ENCODE measurements around the gene GNB1L. TPM values are rescaled to one million over a fixed set of nuclear protein-coding genes. Genes with fewer than 3 reads are reported as not detected.

The GNB1L gene
- total RNA-seq, 1 experiment from 2014 or later = 12.3 TPM

DNA sequence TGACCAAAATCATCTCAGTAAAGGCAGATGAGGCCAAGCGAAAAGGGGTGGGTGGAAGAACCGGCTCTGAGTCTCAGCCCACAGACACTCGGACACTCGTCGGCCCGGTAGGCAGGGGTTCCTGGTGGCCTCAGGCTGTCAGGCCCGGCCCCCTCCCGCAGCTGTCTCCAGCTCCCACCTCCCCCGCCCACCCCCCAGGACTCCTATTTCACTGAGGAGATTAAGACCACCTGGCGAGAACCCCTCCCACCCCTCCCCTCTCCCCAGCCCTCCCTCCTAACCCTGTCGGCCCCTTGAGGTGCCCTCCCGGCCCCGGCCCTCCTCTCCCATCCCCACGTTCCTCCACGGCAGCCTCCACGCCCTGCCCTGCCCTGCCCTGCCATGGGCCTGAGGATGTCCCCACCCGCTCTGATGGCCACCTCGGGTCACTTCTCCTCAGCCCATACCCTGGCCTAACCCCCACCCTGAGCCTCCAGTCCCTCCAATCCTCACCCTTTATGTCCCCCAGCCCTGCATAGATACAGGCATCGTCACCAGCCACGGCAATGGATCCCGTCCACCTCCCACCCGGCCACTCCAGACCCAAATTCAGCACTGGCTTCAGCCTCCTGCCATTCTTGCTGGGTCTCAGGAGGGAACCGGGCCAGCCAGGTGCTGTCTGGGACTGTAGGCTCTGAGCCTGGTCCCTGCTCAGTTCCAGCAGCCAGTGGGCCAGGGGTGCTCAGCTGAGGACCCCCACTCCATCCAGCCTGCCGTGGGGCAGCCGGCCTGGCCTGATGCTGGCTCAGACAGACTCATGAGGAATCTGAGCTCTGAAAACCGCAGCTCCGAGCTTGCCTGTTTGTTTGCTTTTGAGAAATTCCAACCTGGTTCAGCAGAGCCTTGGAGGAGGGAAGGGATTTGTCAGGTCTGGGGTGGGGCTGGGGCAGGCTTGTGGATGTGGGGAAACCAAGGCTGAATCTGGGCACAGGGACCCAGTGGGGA is 103.9 kb downstream of the GNB1L start:
- peak; percentile 68 to 73 for DNase-seq
- Histone ChIP-seq H3K36me3 (no peaks in the 10 kb centered on the region), H3K9me3 (replicated peaks) (no peaks in the 10 kb centered on the region), H3K4me3 (peak overlapping the region; percentile 45), H3K4me1 (peaks cover 52% of the 10 kb centered on the region), H3K27ac (peak overlapping the region; percentile 78), H3K27me3 (no peaks in the 10 kb centered on the region)

DNA sequence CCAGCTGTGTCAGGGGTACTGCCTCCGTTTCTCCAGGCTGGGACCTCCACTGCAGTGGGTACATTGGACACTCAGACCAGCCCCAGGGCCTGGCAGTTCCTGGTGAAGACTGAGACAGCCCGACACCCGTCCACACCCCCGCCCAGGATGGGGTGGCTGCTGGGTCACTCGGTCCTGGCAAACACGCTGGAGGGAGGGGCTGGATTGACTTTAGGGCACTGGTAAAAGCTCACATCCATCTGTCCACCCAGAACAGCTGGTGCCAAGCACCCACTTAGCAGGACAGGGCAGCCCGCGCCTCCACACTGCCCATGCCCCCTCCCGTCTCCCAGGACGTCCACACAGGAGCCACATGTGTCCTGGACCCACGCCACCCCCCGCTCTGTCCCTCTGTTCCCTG is 104.8 kb downstream of the GNB1L start:
- DNase-seq = no peak
- no peaks in the 10 kb centered on the region for H3K9me3 ChIP-seq (replicated peaks)
- H3K27ac ChIP-seq = peak overlapping the region; percentile 60
- peaks cover 61% of the 10 kb centered on the region for H3K4me1 ChIP-seq
- H3K4me3 ChIP-seq = peak overlapping the region; percentile 40
- no peaks in the 10 kb centered on the region for H3K27me3 ChIP-seq
- no peaks in the 10 kb centered on the region for H3K36me3 ChIP-seq

DNA sequence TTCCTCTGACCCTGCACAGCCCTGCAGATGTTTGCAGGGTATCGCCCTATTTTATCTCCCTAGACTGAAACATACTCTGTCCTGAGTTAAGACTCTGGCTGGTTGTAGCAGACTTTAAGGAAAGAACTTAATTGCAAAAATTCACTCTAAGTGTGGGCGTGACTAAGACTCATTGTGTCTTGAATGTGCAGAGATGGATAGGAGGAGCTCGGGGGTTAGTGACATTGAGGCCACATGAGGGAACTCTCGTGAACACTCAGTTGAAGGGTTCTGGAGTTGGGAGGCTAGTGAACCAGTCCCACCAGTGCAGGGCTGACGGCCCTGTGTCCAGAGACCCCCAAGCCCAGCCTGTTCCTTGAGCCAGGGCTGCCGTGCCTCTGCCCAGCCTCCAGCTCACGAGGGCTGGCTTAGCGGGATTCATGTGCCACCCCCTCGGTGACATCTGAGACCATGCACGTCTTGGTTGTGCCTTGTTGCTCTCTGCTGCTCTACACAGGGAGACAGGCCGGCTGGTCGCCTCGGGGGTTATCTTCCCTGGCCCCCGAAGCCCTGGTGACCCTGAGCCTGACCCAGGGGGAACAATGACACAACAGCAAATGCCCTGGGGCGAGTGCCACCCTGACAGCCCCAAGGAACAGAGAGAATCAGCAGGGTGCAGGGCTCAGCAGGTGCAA is 105.5 kb downstream of the GNB1L start:
- Histone ChIP-seq H3K4me1 (peaks cover 61% of the 10 kb centered on the region), H3K9me3 (replicated peaks) (no peaks in the 10 kb centered on the region), H3K4me3 (no peak overlapping the region), H3K36me3 (no peaks in the 10 kb centered on the region), H3K27me3 (no peaks in the 10 kb centered on the region), H3K27ac (no peak overlapping the region)
- no peak for DNase-seq

DNA sequence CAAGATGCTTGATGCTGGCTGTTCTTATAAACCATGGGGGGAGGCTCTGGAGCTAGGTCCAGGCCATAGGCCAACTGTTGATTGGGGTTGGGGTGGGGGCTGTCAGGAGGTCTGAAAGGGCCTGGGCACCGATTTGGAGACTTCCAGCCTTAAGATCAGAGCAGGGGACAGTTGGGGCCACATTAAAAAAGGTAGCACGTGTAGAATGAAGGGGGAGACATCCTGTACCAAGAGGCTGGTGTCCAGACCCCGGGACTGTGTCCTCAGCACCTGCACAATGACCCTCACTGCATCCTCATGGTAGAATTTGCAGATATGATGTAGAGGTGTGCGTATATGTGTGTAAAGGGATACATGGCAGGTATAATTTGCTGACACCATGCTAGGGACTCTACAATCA is 106.5 kb downstream of the GNB1L start:
- DNase-seq = no peak
- H3K9me3 ChIP-seq (replicated peaks) = no peaks in the 10 kb centered on the region
- H3K36me3 ChIP-seq = no peaks in the 10 kb centered on the region
- H3K27me3 ChIP-seq = no peaks in the 10 kb centered on the region
- H3K27ac ChIP-seq = no peak overlapping the region
- no peak overlapping the region for H3K4me3 ChIP-seq
- H3K4me1 ChIP-seq = peaks cover 61% of the 10 kb centered on the region

DNA sequence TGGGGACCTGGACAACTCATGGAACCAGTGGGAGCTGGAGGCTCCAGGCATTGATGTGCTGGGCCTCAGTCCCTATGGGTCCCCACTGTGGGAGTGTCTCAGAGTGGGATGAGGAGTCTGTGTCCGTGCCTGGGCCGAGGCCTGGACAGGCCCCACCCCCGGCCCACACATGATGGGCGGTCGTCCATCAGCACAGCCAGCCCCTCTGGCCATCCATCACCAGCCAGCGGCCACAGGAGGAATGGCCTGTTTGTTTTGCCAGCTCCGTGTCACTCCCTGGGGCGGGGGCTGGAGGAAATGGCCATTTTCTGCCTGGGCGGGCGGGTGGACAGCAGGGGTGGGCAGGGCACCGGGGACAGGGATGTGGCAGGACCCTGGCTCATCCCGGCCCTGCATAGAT is 107.1 kb downstream of the GNB1L start:
- Histone ChIP-seq H3K36me3 (no peaks in the 10 kb centered on the region), H3K4me3 (no peak overlapping the region), H3K4me1 (peaks cover 57% of the 10 kb centered on the region), H3K27me3 (no peaks in the 10 kb centered on the region), H3K9me3 (replicated peaks) (no peaks in the 10 kb centered on the region), H3K27ac (no peak overlapping the region)
- no peak for DNase-seq

DNA sequence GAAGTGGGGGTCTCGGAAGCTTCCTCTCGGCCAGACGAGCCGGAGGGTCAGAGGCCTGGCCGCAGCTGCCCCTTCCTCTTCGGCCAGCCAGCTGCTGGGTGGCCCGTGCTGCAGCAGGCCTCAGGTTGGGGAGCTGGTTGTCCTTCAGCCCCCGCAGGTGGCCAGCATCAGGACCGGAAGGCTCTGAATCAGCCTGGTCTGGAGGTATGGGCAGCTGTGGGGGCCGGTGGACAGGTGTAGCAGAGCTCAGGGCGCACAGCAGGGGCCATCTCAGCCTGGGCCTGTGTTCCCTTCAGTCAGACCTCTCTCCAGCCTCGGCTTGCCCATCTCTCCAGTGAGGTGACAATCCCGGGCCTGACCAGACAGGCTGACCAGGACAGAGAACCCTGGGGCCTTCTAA is 107.9 kb downstream of the GNB1L start:
- Histone ChIP-seq H3K36me3 (no peaks in the 10 kb centered on the region), H3K27ac (no peak overlapping the region), H3K27me3 (no peaks in the 10 kb centered on the region), H3K9me3 (replicated peaks) (no peaks in the 10 kb centered on the region), H3K4me1 (peaks cover 51% of the 10 kb centered on the region), H3K4me3 (no peak overlapping the region)
- no peak for DNase-seq

DNA sequence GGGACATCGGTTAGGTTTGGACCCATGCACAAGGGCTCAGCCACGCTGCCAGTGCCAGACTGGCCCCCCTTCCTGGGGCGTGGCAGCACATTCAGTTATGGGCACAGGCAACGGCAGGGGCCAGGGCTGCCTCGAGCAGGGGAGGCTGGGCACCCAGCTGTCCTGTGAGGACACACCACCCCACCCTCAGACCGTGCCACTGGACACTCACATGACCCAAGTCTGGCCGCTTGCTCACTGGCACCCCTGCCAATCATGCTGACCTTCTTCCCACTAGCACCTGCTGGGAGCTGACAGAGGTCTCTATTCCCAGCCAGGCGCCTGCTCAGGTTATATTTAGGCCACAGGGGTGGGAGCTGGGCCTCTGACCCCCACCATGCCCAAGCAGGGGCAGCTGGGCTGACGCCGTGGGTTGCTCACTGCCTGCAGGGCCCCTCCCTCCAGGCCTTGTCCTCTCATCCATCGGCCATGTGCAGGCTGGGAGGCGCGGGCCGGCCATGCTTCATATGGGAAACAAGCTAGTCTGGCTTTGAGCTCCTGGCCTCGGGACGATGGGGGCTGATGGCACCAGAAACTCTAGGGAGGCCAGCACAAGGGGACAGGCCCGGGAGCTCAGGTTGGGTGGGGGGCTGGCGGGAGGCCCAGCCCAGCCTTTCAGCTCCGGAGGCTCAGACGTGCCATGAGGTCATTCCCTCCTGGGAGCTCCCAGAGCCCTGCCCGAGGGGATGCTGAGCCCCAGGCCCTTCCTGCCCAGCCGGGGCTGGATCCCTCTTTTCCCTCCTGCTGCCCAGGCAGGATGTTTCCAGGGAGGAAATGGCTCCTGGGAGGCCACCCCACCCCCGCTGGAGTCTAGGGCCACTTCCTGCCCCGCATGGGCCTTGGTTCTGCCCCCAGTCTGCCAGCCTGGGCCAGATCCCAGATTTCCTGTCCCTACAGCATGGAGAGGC is 109.2 kb downstream of the GNB1L start:
- Histone ChIP-seq H3K27me3 (no peaks in the 10 kb centered on the region), H3K27ac (peak overlapping the region; percentile 50), H3K9me3 (replicated peaks) (no peaks in the 10 kb centered on the region), H3K4me1 (peaks cover 47% of the 10 kb centered on the region), H3K4me3 (no peak overlapping the region), H3K36me3 (no peaks in the 10 kb centered on the region)
- DNase-seq = peak; percentile 70 to 74

DNA sequence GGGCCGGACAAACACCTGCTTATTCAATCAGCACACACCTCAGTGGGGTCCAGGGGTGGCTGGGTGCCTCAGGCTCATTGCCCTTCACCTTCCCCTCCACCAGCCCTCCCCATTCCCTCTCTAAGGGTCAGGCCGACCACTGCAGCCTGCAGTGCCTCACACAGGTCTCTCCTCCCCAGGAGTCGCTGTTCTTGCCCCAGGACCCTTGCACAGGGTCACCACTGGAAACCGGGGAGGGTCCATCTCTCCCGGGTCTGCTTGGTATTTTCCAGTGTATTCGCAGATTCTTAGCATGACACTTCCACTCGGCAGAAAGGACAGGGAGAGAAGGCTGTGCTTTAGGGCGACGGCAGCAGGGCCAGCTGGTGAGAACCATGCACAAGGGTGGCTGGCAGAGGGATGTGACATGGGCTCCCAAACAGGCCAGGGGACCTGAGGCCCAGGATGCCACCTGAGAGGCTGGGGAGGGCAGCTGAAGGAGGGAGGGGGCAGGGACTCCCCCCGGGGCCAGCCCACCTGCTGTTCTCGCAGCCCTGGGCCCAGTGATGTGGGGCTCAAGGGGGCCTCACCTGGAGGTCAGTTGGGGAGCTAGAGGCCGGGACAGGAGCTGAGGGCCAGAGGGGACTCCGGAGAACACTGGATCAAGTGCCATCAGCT is 110.2 kb downstream of the GNB1L start:
- no peak overlapping the region for H3K27ac ChIP-seq
- DNase-seq = no peak

DNA sequence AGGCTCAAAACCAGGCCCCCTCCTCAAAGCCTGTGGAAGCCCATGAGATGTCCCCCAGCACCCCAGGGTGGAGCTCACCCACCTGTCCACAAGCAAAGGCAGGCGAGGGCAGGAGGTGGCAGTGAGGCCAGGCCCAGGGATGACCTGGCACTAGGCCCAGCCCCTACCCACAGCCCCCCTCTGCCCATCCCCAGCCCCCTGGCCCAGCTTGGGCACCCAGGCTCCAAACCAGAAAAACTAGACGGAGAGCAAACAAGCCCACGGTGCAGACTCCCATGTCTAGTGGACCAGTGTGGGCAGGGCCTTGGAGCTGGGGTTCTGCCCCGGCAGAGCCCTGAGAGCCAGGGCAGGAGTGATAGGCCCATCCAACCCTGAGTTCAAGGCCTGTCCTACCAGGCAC is 111.0 kb downstream of the GNB1L start:
- Histone ChIP-seq H3K4me1 (peaks cover 49% of the 10 kb centered on the region), H3K27me3 (no peaks in the 10 kb centered on the region), H3K9me3 (replicated peaks) (no peaks in the 10 kb centered on the region), H3K4me3 (no peak overlapping the region), H3K36me3 (no peaks in the 10 kb centered on the region), H3K27ac (no peak overlapping the region)
- DNase-seq = no peak

More for the DNA sequence above, 110.2 kb downstream of the GNB1L start:
- H3K4me1 ChIP-seq = peaks cover 48% of the 10 kb centered on the region
- no peak overlapping the region for H3K4me3 ChIP-seq
- H3K36me3 ChIP-seq = no peaks in the 10 kb centered on the region
- H3K9me3 ChIP-seq (replicated peaks) = no peaks in the 10 kb centered on the region
- no peaks in the 10 kb centered on the region for H3K27me3 ChIP-seq

DNA sequence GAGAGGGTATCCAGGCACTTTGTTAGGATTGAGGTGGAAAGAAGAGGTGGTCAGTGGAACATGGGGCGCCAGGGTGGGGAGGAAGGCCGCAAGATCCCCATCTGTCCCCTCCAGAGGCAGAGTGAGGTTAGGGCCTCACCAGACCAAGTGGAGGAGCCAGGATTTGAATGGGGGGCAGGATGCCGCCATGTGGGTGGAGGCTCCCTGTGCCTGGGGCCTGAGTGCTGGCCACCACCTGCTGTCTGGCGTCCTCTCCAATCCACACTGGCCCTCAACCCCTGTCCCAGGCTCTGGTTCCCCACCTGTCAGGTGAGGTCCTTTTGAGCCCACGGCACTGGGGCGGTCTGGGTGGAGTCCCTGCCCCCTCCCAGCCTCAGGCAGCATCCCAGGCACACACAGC is 111.6 kb downstream of the GNB1L start:
- no peaks in the 10 kb centered on the region for H3K36me3 ChIP-seq
- H3K27ac ChIP-seq = no peak overlapping the region
- no peaks in the 10 kb centered on the region for H3K27me3 ChIP-seq
- no peak overlapping the region for H3K4me3 ChIP-seq
- no peak for DNase-seq
- no peaks in the 10 kb centered on the region for H3K9me3 ChIP-seq (replicated peaks)
- peaks cover 55% of the 10 kb centered on the region for H3K4me1 ChIP-seq

DNA sequence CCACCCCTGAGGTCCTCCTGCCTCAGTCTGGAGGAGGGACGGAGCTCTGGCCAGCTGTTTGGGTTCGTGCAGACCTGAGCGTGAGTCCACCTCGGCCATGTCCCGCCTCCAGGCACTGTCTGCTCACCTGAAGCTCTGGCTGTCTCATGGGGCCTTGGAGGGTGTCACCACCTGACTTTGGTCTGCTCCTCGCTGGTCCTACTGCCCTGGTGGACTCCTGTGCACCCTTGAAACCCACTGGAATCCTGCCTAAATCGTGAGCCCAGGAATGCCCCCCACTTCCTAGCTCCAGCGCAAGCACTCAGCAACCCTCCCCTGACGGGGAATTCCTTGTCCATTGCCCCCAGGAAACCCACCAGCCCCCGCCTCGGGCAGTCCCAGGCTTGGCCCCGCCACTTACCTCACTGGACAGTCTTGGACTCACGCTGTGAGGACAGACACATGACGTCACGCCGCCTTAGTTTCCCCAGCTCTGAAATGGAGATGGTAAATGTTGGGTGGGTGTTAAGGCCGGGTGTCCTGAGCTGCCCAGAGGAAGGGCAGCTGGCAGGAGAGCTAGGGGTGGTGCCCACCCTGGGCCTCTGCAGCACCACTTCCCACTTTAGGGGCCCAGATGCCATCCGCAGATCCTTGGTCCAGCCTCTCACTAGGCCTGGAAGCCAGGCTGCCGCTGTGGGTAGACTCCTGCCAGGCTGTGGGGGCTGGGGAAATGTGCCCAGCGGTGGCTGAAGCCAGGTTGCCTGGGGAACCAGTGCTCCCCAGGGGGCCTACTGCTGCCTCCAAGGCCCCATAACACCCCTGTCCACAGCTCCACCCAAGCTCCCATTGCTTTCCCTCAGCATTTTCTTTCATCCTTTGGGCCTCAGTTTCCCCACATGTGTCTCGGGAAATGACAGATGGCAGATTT is 112.3 kb downstream of the GNB1L start:
- H3K27me3 ChIP-seq = no peaks in the 10 kb centered on the region
- H3K4me3 ChIP-seq = no peak overlapping the region
- no peak overlapping the region for H3K27ac ChIP-seq
- no peak for DNase-seq
- no peaks in the 10 kb centered on the region for H3K9me3 ChIP-seq (replicated peaks)
- peaks cover 60% of the 10 kb centered on the region for H3K4me1 ChIP-seq
- H3K36me3 ChIP-seq = no peaks in the 10 kb centered on the region

DNA sequence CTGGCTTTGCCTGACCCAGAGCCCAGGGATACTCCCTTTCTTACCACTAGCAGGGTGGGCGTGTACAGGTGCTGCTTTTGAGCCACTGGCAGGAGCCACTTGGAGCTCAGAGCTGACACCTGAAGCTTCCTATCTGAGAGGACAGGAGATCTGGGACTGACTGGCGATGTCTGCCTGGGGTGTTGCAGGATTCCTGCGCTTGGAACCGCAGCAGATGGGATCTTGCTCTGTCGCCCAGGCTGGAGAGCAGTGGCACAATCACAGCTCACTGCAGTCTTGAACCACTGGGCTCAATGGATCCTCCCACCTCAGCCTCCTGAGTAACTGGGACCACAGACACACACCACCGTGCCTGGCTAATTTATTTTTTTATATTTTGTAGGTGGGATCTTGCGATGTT is 113.6 kb downstream of the GNB1L start:
- H3K4me1 ChIP-seq = peaks cover 48% of the 10 kb centered on the region
- peak overlapping the region; percentile 9; the same call in 1 of the 2 replicates for H3K27ac ChIP-seq
- DNase-seq = no peak
- no peak overlapping the region for H3K4me3 ChIP-seq
- no peaks in the 10 kb centered on the region for H3K27me3 ChIP-seq
- no peaks in the 10 kb centered on the region for H3K36me3 ChIP-seq
- H3K9me3 ChIP-seq (replicated peaks) = no peaks in the 10 kb centered on the region

DNA sequence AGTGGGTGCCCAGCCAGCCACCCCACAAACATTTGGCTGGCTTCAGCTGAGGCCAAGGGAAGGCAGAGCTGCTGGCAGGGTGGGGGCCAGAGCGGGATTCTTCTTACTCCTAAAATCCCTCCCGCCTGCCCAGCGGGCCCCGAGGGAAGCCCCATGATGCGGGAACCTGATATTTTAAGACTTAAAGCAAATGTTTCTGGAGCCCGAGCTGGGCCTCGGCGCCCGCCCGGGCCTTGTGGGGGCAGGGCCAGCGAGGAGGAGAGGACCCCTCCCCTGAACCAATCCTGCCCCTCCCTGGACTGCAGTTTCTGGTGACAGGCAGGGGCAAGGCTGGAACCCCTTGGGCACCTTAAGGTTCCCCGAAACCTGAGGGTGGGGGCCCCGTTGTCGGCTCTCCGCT is 114.1 kb downstream of the GNB1L start:
- Histone ChIP-seq H3K27me3 (no peaks in the 10 kb centered on the region), H3K4me3 (no peak overlapping the region), H3K27ac (peak overlapping the region; percentile 9; the same call in 1 of the 2 replicates), H3K9me3 (replicated peaks) (no peaks in the 10 kb centered on the region), H3K36me3 (no peaks in the 10 kb centered on the region), H3K4me1 (peaks cover 43% of the 10 kb centered on the region)
- peak; percentile 77 for DNase-seq

Measured in SJCRH30 (cell line).